Neural progenitor cell (in vitro differentiated cells): ENCODE data around the gene GLMN.

Source experiments
- CTCF ChIP-seq: fragments of 200-600 bp; sonication (generic); IDR thresholded peaks from 2 replicates; pipeline ENCODE4 v1.5.1; 2017; ENCODE audit warnings: antibody characterized with exemption, mild to moderate bottlenecking
- EZH2 ChIP-seq: fragments of 200-600 bp; sonication (generic); IDR thresholded peaks from 2 replicates; pipeline ENCODE4 v1.6.1; 2017; ENCODE audit warnings: antibody characterized with exemption, mild to moderate bottlenecking, moderate library complexity
- EZH2phosphoT487 ChIP-seq: fragments of 200-600 bp; sonication (generic); IDR thresholded peaks from 2 replicates; pipeline ENCODE4 v1.6.1; 2017; ENCODE audit warnings: antibody characterized with exemption

GRCh38 chr1:92315766-92316599 lies 17.2 kb upstream of the GLMN start:
- no peak for TF ChIP-seq CTCF
- TF ChIP-seq EZH2phosphoT487: no peak
- TF ChIP-seq EZH2: no peak
